Measurements from ENCODE around the gene DPP10.

Gene DPP10

GRCh38 chr2:115115135-115115534 lies 672.7 kb downstream of the DPP10 start:
- DNase-seq (ENCODE audit: low read depth in 1 of 2, low spot score in 1 of 2), result no peak

- no peak for DNase-seq (ENCODE audit: low read depth in 1 of 2, low spot score in 1 of 2)
Observed at GRCh38 chr2:115118306-115118705, 675.9 kb downstream of the DPP10 start.

GRCh38 chr2:115119086-115119485 lies 676.6 kb downstream of the DPP10 start:
- no peak for DNase-seq (ENCODE audit: low read depth in 1 of 2, low spot score in 1 of 2)

- no peak for DNase-seq (ENCODE audit: low read depth in 1 of 2, low spot score in 1 of 2)
Observed at GRCh38 chr2:115122701-115123100, 680.3 kb downstream of the DPP10 start.

GRCh38 chr2:115124817-115125216 lies 682.4 kb downstream of the DPP10 start:
- no peak for DNase-seq (ENCODE audit: low read depth in 1 of 2, low spot score in 1 of 2)

GRCh38 chr2:115129536-115129935 lies 687.1 kb downstream of the DPP10 start:
- DNase-seq (ENCODE audit: low read depth in 1 of 2, low spot score in 1 of 2), result no peak

GRCh38 chr2:115160531-115161080 lies 718.2 kb downstream of the DPP10 start:
- DNase-seq (ENCODE audit: low read depth in 1 of 2, low spot score in 1 of 2), result no peak

- no peak for DNase-seq (ENCODE audit: low read depth in 1 of 2, low spot score in 1 of 2)
Observed at GRCh38 chr2:115161081-115161770, 718.8 kb downstream of the DPP10 start.

GRCh38 chr2:115161771-115162493 lies 719.5 kb downstream of the DPP10 start:
- DNase-seq (ENCODE audit: low read depth in 1 of 2, low spot score in 1 of 2), result no peak

GRCh38 chr2:115162494-115163293 lies 720.3 kb downstream of the DPP10 start:
- DNase-seq (ENCODE audit: low read depth in 1 of 2, low spot score in 1 of 2), result no peak

GRCh38 chr2:115163572-115163971 lies 721.1 kb downstream of the DPP10 start:
- DNase-seq (ENCODE audit: low read depth in 1 of 2, low spot score in 1 of 2), result no peak

- DNase-seq (ENCODE audit: low read depth in 1 of 2, low spot score in 1 of 2), result no peak
Observed at GRCh38 chr2:115165529-115166109, 723.2 kb downstream of the DPP10 start.

GRCh38 chr2:115168457-115168856 lies 726.0 kb downstream of the DPP10 start:
- no peak for DNase-seq (ENCODE audit: low read depth in 1 of 2, low spot score in 1 of 2)

GRCh38 chr2:115169814-115170213 lies 727.4 kb downstream of the DPP10 start:
- DNase-seq (ENCODE audit: low read depth in 1 of 2, low spot score in 1 of 2), result no peak

- no peak for DNase-seq (ENCODE audit: low read depth in 1 of 2, low spot score in 1 of 2)
Observed at GRCh38 chr2:115171751-115172150, 729.3 kb downstream of the DPP10 start.

GRCh38 chr2:115174651-115175050 lies 732.2 kb downstream of the DPP10 start:
- DNase-seq (ENCODE audit: low read depth in 1 of 2, low spot score in 1 of 2), result no peak

- no peak for DNase-seq (ENCODE audit: low read depth in 1 of 2, low spot score in 1 of 2)
Observed at GRCh38 chr2:115183144-115183543, 740.7 kb downstream of the DPP10 start.

GRCh38 chr2:115190459-115190858 lies 748.0 kb downstream of the DPP10 start:
- DNase-seq (ENCODE audit: low read depth in 1 of 2, low spot score in 1 of 2), result no peak

- no peak for DNase-seq (ENCODE audit: low read depth in 1 of 2, low spot score in 1 of 2)
Observed at GRCh38 chr2:115194623-115195022, 752.2 kb downstream of the DPP10 start.

- no peak for DNase-seq (ENCODE audit: low read depth in 1 of 2, low spot score in 1 of 2)
Observed at GRCh38 chr2:115196587-115196986, 754.1 kb downstream of the DPP10 start.

GRCh38 chr2:115199966-115200365 lies 757.5 kb downstream of the DPP10 start:
- DNase-seq (ENCODE audit: low read depth in 1 of 2, low spot score in 1 of 2), result no peak

All from activated T-helper 1 cell treated with anti-CD3 and anti-CD28 coated beads, Interleukin-2, amount 50 U/mL, for 16 hours (primary cell).